T-helper 9 cell (primary cell): ENCODE measurements around the gene FOXS1.
"Not testable (repeated sequence)": the region's sequence is repeated elsewhere in the genome, so short reads cannot be mapped to it uniquely, and the experiment has no call there.

Experiments
- DNase-seq: peaks from one replicate; pipeline ENCODE4 v3.0.0-alpha.2; 2020

FOXS1 gene

DNA sequence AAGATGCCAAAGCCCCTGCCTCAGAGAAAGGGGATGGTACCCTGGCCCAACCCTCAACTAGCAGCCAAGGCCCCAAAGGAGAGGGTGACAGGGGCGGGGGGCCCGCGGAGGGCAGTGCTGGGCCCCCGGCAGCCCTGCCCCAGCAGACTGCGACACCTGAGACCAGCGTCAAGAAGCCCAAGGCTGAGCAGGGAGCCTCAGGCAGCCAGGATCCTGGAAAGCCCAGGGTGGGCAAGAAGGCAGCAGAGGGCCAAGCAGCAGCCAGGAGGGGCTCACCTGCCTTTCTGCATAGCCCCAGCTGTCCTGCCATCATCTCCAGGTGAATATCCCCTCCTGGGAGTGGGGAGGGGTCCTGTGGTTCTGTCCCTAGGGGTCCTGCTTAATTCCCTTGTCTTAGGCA lies 25.2 kb downstream of the FOXS1 start:
- no peak for DNase-seq

DNA sequence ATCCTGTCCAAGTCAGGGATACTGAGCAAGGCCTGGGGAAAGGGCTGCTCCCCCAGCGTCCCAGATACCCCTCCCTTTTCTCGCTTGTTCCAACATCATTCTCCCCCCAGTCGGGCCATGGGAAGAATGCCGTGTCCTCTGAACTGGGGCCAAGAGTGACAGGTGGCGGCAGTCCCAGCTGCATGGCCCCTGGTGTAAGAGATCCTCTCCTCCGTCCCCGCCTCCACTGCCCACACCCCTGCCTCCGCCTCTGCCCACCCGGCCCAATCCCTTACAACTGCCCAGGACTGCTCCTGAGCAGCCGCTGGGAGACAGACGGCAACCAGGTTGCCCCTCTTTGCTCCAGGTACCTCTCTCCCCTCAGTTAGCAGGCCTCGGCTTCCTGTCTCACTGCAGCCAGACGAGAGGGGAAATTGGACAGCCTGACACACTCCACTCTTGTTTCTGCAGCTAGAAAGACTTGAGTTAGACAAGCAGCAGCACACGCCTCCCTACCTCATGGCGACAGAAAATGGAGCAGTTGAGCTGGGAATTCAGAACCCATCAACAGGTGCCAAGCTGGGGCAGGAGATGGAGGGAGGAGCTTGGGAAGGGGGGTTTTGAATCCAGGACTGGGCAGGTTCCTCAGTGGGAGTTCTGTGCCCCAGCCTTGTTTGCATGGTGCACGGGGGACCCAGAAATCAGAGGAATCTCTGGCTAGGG lies 26.2 kb downstream of the FOXS1 start, which contains the start of gene MYLK2:
MYLK2 (plus strand) TSS at position 274 of the 702 bp plus-strand sequence; CDS start at position 499, 225 bp downstream.
- no peak for DNase-seq

DNA sequence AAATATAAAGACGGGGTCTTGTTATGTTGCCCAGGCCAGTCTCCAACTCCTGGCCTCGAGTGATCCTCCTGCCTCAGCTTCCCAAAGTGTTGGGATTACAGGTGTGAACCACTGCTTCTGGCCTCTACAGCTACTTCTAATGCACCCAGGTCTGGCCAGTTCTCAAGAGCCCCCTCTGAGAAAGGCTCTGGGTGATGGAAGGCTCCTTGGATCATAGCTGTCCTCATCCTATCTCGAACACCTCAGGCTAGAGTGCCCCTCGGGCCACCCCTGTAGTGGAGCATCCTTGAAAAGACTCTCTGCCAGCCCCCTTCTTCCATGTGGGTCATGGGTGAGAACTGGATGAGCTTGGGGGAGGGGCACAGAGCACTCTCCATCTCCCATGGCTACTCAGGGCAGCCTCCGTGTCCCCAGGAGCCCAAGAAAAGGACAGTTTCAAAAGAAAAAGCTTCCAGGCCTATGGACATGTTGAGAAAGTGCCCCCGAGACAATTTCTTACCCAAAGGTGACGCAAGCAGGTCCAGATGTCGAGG lies 27.0 kb downstream of the FOXS1 start:
- DNase-seq = no peak

DNA sequence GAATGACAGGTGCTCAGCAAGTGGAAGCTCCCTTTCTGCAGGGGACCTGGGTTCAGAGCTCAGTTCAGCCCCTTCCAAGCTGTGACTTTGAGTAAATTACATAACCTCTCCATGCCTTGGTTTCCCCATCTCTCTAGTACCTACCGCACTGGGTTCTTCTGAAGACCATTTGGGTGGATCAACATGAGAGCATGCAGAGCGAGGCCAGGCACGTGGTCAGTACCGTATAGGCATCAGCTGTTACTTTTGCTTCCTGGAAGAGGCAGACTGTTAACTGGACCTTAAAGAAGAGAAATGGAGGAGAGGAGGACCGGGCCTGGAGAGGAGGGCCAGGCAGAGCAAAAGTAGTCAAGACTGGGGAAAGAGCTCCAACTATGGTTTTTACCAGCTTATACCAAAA lies 27.9 kb downstream of the FOXS1 start:
- no peak for DNase-seq

DNA sequence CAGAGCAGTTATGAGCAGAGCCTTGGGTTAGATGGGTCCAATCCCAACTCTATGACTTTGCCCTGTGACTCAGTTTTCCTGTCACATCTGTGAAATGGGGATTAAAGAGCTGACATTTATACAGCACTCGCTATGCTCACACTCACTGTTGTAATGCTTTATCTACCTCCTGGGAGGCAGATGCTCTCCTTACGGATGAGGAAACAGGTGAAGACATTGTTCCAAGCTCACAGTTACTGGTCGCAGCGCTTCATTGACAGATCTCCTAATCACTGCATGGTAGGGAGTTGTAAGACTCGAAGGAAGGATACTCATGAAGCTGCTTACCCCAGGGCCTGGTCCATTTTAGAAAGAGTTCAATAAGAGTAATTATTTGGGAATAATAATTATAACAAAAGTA lies 29.2 kb downstream of the FOXS1 start:
- no peak for DNase-seq

DNA sequence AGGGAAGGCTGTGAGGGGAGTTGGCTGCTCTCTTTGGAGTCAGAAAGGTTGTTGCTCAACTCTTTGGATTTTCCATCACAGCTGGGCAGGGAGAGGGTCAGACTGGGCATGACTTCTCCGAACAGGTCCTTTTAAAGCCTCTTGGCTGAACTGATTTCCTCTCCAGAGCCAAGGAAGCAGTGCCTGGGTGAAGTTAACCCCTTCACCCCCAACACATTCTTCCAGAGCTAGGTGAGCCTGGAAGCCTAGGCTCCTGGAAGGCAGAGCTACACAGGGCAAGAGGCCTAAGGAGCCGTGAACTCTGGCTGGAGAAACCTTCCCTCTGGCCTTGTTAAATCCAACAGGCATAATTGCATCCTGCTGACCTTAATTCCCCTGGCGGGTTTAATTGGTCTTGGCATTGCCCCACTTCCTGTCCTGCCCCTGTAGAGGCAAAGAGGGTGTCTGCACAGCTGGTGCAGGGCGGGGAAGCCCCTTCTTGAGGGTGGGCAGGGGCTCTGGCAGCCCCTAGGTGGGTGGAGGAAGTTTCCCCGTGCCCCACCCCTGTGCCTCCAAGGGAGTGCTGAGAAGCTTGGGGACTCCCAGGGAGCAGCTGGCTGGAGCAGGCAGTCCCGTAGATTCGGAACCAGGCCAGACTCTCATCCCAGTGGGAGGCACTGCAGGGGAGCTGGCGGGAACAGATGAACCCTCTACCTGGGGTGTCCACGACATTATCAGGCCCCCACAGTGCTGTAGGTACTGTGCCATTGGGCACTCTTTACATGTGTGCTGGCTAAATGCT lies 29.8 kb downstream of the FOXS1 start:
- DNase-seq = no peak

DNA sequence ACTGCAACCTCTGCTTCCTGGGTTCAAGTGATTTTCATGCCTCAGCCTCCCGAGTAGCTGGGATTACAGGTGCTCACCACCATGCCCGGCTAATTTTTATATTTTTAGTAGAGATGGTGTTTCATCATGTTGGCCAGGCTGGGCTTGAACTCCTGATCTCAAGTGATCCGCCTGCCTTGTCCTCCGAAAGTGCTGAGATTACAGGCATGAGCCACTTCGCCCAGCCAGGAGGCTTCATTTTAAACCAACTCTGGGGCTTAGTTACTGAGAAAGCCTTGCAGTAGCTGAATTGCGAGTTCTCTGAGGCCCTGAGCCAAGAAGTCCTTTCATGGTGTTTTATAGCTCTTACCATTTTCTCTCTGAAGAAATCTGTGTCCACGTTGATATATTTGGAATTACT lies 31.3 kb downstream of the FOXS1 start:
- not testable (repeated sequence) for DNase-seq

DNA sequence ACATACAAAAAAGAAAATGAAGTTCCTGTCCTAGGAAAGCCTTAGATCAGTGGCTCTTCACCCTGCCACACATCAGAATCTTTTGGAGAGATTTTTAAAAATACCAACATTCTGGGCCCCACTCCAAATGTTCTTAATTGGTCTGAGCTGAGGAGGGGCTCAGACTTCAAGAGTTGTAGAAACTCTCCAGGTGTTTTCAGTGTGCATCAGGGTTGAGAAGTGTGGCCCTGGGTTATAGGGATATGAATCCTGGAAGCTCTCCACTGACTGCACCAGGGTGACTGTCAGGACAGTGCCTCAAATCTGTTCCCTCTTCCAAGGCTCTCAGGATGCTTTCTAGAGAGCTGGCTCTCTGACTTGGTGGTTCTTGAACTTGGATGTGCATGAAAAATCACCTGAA lies 31.8 kb downstream of the FOXS1 start:
- no peak for DNase-seq

DNA sequence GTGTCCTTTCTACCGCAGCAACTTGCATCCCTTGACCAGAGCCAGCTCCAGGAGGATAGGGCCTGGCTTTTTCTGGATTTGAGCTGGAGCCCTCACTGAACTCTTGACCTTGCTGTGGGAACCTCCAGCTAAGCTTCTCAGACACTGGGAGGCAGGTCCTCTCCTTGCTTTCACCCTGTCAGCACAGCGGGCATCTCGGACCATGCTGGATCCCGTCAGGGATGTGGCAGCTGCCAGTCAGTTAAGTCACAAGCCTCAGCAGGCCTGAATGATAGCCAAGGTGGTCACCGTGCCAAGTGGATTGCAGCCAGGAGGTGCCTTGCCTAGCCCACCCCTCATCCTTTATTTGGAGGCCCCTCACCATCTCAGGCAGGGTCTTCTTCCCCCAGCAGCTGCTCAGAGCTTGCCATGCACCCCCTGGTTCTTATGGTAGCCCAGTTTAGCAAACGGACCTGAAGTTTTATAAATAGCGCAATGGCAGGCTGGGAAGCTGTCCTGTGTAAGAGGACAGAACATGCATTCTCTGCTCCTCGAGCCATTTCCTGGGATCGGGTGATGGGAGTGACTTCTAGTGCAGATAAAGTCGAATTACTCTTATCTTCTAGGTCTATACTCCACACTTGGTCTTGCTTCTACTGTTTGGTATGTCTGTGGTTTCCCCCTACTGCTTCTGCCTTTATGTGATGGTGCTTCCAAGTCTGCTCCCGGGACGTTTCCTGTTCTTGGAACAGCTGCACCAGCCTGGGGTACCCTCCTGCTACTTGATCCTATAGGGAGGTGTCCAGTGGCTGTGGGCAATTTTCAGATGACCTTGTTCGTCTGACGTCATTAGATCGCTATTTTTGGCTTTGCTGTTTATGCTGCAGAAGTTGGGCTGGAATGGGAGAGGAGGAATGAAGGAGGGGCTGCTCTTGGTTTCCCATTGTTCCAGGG lies 33.3 kb downstream of the FOXS1 start:
- no peak for DNase-seq

DNA sequence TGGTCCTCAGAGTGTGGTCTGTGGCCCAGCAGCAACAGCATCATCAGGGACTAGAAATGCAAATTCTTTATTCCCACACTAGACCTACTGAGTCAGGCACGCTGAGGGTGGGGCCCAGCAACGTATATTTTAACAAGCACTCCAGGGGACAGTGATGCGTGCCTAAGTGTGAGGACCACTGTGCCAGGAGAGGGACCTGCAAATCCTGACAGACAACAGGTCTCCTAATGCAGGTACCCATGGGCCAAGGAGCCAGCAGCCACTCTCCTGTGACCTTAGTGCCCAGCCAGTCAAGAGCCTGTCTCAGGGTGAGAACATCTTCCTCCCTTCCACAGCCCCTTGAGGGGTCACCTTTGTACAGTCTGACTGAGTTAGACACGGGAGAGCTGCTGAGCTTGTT lies 34.2 kb downstream of the FOXS1 start:
- no peak for DNase-seq

DNA sequence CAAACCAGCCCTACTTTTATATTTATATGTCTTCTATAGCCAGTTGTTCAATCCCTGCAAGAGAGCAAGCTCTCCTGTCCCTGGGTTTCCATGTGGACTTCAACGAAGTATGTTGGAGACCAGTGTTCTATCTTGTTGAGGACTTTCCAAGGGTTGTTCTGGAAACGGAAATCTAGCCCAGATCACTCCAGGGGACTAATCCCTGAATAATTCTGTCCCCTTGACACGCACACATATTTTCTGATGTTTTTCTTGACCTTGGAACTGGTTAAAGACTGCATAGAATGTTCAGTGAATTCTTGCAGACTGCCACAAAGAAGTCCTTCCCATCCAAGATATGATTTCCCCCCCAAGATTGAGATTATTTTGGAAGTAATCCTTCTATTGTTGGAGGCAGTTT lies 35.7 kb downstream of the FOXS1 start:
- DNase-seq = no peak

DNA sequence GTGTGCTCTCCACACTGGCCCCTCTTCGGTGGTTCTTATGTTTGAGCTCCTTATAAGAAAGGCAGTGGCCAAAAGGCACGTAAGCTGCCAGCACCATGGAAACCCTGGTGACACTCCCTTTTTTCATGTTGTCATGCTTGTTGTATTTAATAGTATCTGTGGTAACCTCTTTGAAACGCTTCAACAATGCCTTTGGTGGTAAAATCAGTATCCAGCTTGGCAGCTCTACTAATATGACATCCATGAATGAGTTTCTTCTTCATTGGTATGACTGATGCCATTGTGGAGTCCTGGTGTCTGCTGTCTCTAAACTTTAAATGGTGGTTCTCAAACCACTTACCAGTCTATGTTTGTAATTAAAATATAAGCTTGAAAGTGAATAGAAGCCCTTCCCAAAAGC lies 36.9 kb downstream of the FOXS1 start:
- DNase-seq = no peak

DNA sequence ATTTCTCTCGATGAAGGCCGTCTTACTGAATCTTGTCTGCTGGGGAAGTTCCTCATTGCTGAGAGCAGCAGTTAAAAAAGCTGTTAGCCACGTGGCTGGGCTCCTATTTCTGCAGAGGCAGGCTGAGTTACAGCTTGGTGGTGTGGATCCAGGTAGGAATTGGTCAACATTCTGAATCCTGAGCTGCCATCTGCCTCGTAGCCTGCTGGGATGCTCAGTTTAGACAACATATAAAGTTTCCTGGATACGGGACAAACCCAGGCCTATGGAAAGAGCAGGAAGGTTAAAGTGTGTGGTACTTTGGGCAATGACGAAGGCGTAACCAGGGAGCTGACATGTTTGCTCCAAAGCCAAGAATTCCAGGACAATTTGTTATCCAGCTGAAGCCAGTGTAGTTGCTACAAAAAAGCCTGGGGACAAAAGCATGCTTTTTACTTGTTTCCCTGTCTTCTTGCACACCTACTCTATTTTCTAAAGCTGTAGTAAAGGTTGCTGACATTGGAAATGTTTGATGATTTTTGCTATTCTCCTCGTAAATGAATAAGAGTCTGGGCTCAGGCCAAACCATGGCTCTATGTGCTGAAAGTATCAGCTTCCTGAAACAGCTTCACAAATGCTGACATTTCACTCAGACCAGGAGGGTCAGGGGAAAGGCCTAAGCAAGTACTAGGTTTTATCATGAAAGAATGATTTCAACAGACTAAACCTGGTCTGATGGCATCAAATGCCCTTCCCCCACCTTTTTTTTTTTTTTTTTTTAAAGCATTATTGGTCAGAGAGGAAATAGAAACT lies 38.6 kb downstream of the FOXS1 start:
- DNase-seq = no peak

DNA sequence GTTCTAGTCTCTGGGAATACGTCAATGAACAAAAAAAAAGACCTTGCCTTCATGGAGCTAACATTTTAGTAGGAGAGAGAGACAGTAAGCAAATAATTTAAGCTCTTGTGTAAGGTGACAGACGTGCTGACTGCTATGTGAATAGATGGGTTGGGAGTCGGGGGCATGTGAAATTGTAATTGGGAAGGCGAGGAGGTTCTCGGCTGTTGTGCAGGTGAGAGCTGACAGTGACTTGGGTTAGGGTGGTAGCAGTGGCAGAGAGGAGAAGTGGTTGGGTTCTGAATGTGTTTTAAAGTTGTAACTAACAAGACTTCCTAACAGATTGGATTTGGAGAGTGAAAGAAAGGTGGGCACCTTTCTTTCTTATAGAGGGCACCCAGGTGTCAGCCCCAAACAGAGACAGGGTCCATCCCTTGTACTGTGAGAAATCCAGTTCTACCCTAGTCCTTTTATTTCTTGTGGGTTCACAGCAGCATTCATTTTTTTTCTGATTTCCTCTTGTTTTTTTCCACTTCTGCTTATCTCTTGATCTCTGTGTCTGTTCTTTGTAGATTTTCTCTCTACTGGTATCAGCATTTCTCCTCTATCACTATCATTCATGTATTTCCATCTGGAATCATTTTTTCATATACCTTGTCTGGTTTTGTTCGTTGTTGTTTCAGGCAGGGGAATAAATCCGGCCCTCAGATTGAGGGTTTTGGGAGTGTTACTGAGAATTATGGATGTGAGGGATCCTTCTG lies 41.7 kb downstream of the FOXS1 start:
- no peak for DNase-seq

DNA sequence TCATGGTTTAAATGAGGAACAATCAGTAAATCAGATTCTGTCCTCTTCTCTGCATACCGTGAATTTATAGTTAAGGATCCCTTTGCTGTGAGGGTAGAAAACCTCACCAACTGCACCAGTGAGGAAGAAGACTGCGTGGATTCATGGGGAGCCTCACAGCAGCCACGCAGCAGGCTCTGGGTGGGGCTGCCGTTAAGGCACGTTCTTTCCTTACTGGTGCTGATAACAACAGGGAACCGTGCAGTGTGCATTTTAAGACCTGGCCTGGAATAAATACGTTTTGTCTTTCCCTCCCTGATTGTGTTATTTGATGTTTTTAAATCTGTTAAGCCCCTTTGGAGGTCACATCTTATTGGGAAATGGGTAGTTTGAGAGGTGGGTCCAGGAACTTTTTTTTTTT lies 43.9 kb downstream of the FOXS1 start:
- DNase-seq = no peak

DNA sequence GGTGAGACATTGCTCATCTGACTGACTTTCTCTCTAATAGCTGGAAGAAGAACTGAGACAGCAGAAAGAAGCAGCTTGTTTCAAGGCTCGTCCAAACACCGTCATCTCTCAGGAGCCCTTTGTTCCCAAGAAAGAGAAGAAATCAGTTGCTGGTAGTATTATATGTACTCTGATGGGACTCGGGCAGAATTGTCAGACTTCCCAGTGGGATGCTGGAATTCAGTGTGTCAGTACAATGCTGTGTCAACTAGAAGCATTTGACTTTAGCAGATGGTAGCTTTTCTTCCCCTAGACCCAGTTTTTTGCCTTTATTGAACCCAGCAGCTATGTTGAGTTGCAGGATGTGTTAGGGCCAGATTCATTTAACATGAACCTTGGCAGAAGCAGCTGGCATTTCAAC lies 48.0 kb downstream of the FOXS1 start:
- DNase-seq = no peak
